MM.1S (cell line): ENCODE data around the gene LEMD2.

Experiments
- EZH2 ChIP-seq: fragments of 300-600 bp; sonication (generic); optimal IDR thresholded peaks from 2 replicates; pipeline ENCODE3; 2017; ENCODE audit warnings: low read depth, mild to moderate bottlenecking, antibody characterized with exemption, low read length, mixed read lengths
- TF ChIP-seq, protein P1 (sequence below): fragments of 300-600 bp; sonication (generic); IDR thresholded peaks from 2 replicates; pipeline ENCODE4 v1.5.1; 2016; ENCODE audit warnings: antibody characterized with exemption, low read length, mixed read lengths

DNA sequence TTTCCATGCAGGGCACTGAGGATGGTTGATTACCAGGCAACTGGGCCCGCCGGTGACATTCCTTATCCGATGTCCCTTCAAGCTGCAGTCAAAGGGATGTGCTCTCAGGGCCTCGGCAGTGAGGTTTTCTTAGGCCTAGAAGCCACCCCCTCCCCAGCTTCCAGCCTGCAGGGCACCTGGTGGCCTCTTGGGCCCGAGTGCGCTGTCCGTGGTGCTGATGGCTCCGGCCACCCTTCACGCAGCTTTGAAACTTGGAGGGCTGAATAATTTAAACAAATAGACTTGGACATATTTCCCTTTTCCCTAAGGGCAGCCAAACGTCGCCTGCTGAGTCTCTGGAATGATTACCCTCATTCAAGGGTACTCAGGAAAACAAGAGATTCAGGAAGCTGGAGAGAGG is 23.7 kb upstream of the LEMD2 start:
- TF ChIP-seq, protein P1, sequence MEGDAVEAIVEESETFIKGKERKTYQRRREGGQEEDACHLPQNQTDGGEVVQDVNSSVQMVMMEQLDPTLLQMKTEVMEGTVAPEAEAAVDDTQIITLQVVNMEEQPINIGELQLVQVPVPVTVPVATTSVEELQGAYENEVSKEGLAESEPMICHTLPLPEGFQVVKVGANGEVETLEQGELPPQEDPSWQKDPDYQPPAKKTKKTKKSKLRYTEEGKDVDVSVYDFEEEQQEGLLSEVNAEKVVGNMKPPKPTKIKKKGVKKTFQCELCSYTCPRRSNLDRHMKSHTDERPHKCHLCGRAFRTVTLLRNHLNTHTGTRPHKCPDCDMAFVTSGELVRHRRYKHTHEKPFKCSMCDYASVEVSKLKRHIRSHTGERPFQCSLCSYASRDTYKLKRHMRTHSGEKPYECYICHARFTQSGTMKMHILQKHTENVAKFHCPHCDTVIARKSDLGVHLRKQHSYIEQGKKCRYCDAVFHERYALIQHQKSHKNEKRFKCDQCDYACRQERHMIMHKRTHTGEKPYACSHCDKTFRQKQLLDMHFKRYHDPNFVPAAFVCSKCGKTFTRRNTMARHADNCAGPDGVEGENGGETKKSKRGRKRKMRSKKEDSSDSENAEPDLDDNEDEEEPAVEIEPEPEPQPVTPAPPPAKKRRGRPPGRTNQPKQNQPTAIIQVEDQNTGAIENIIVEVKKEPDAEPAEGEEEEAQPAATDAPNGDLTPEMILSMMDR: peak; percentile 32
- TF ChIP-seq EZH2: no peak
